ENCODE results near the gene NRIP1.

NRIP1 gene

GRCh38 chr21:15007716-15008296, 57.0 kb downstream of the NRIP1 start:
- DNase-seq (ENCODE audit: low read depth), result no peak
- no peak overlapping the region for H3K4me3 ChIP-seq (replicated peaks; ENCODE audit: low read depth, low read length)
- TF ChIP-seq CTCF (IDR thresholded peaks at IDR 0.05; ENCODE audit: low read length, missing control alignments), result no peak

- no peak for TF ChIP-seq CTCF (IDR thresholded peaks at IDR 0.05; ENCODE audit: low read length, missing control alignments)
- no peak for DNase-seq (ENCODE audit: low read depth)
- H3K4me3 ChIP-seq (replicated peaks; ENCODE audit: low read depth, low read length), result no peak overlapping the region
Measured at GRCh38 chr21:15006594-15007230, 58.1 kb downstream of the NRIP1 start.

GRCh38 chr21:15005391-15005790, 59.4 kb downstream of the NRIP1 start:
- H3K4me3 ChIP-seq (replicated peaks; ENCODE audit: low read depth, low read length), result no peak overlapping the region
- TF ChIP-seq CTCF (IDR thresholded peaks at IDR 0.05; ENCODE audit: low read length, missing control alignments), result no peak
- DNase-seq (ENCODE audit: low read depth), result no peak

GRCh38 chr21:15004721-15005370, 60.0 kb downstream of the NRIP1 start:
- no peak overlapping the region for H3K4me3 ChIP-seq (replicated peaks; ENCODE audit: low read depth, low read length)
- TF ChIP-seq CTCF (IDR thresholded peaks at IDR 0.05; ENCODE audit: low read length, missing control alignments), result no peak
- DNase-seq (ENCODE audit: low read depth), result no peak

- no peak overlapping the region for H3K4me3 ChIP-seq (replicated peaks; ENCODE audit: low read depth, low read length)
- no peak for TF ChIP-seq CTCF (IDR thresholded peaks at IDR 0.05; ENCODE audit: low read length, missing control alignments)
- DNase-seq (ENCODE audit: low read depth), result no peak
Measured at GRCh38 chr21:15003463-15004135, 61.2 kb downstream of the NRIP1 start.

- TF ChIP-seq CTCF (IDR thresholded peaks at IDR 0.05; ENCODE audit: low read length, missing control alignments), result no peak
- no peak overlapping the region for H3K4me3 ChIP-seq (replicated peaks; ENCODE audit: low read depth, low read length)
Measured at GRCh38 chr21:15001857-15002606, 62.8 kb downstream of the NRIP1 start.

More at GRCh38 chr21:15001857-15002606, 62.8 kb downstream of the NRIP1 start:
- no peak for DNase-seq (ENCODE audit: low read depth)

All from fibroblast of pulmonary artery (primary cell).